HepG2 (cell line): ENCODE measurements around the gene ESPNL. TPM values are rescaled to one million over a fixed set of nuclear protein-coding genes. Genes with fewer than 3 reads are reported as not detected.

Experiments
- ATAC-seq: fragments of 200-7000 bp; cut with Tn5 transposase; 3 replicates; pipeline ENCODE4 v1.9.1; 2020; ENCODE audit warnings: mild to moderate bottlenecking, moderate library complexity
- BruUV-seq: library from RNA; stranded (reverse); fragments of 400-500 nt; replicated peaks from 2 replicates; lab custom pipeline; 2021; lab: Mats Ljungman, UMichigan
- CTCF ChIA-PET: fragments of 300-600 bp; formaldehyde crosslinking; extraction: SDS; loops from one replicate; lab custom pipeline; 2021; ENCODE audit warnings: low total read pairs, inconsistent platforms, low intra/inter-chr PET ratio; lab: Yijun Ruan, JAX
- POLR2A ChIA-PET: fragments of 350-600 bp; sonication (Branson Sonifier 250); formaldehyde crosslinking; loops from one replicate; lab custom pipeline; 2020; ENCODE audit warnings: antibody characterized with exemption, inconsistent platforms; lab: Yijun Ruan, JAX
- DNase-seq: peaks from one replicate; pipeline ENCODE4 v3.0.0-alpha.2; 2015; ENCODE audit warnings: low spot score
- FAIRE-seq: peaks from 3 replicates; lab custom pipeline; 2011; peaks lifted over from hg19 to GRCh38; lab: Jason Lieb, UNC
- H2AFZ ChIP-seq: one replicate; pipeline ENCODE4 v1.6.1; 2011; ENCODE audit warnings: low read length, inconsistent platforms
- H3K27ac ChIP-seq: fragments of 300-600 bp; 3 replicates; pipeline ENCODE4 v1.8.0; 2011; ENCODE audit warnings: mixed run types, mild to moderate bottlenecking, mixed read lengths, low read length, inconsistent platforms; ENCODE audit not compliant: insufficient read depth; ENCODE audit errors: extremely low read length
- H3K27me3 ChIP-seq, 2 experiments: fragments of 200-600 bp in 1 of 2; 2 replicates in 1 of 2; 3 replicates in 1 of 2; pipeline versions ENCODE4 v1.6.0 to v1.8.0; 2011; ENCODE audit warnings: low read length in 2 of 2, mild to moderate bottlenecking in 2 of 2, moderate library complexity in 2 of 2, inconsistent platforms in 1 of 2; ENCODE audit not compliant: insufficient read depth in 2 of 2, control insufficient read depth in 1 of 2
- H3K36me3 ChIP-seq, 2 experiments: fragments of 200-600 bp in 1 of 2; replicated peaks in 1 of 2; 2 replicates in 1 of 2; 3 replicates in 1 of 2; pipeline versions ENCODE4 v1.5.1 to v1.8.0; 2011; ENCODE audit warnings: low read length in 2 of 2, inconsistent platforms in 1 of 2; ENCODE audit not compliant: insufficient read depth in 2 of 2, control insufficient read depth in 1 of 2
- H3K4me1 ChIP-seq: 2 replicates; pipeline ENCODE4 v1.5.1; 2012; ENCODE audit warnings: low read length, inconsistent platforms; ENCODE audit not compliant: insufficient read depth
- H3K4me2 ChIP-seq: 2 replicates; pipeline ENCODE4 v1.6.0; 2011; ENCODE audit warnings: low read depth, low read length, inconsistent platforms
- H3K4me3 ChIP-seq, 3 experiments: fragments of 200-600 bp in 1 of 3; sonication (generic), shearing (Covaris generic) in 1 of 3; replicated peaks in 1 of 3; 2 replicates each; pipeline ENCODE4 v1.5.1; 2011 to 2016; ENCODE audit warnings: low read length in 3 of 3, inconsistent platforms in 2 of 3, low read depth in 2 of 3, mild to moderate bottlenecking in 2 of 3, control low read depth in 1 of 3, mixed read lengths in 1 of 3; ENCODE audit not compliant: insufficient read depth in 1 of 3
- H3K79me2 ChIP-seq: one replicate; pipeline ENCODE4 v1.6.1; 2011; ENCODE audit warnings: low read length, inconsistent platforms; ENCODE audit not compliant: insufficient read depth
- H3K9ac ChIP-seq: 2 replicates; pipeline ENCODE4 v1.6.0; 2011; ENCODE audit warnings: mild to moderate bottlenecking, low read depth, low read length, inconsistent platforms; ENCODE audit not compliant: insufficient read depth
- H3K9me3 ChIP-seq: 2 replicates; pipeline ENCODE4 v1.5.1; 2012; ENCODE audit warnings: mild to moderate bottlenecking, low read length
- H4K20me1 ChIP-seq: 2 replicates; pipeline ENCODE4 v1.6.0; 2011; ENCODE audit warnings: inconsistent platforms, mild to moderate bottlenecking, low read length, moderate library complexity; ENCODE audit not compliant: insufficient read depth
- DZIP1 ChIP-seq: sonication (generic); formaldehyde crosslinking; IDR thresholded peaks from 2 replicates; pipeline ENCODE4 v1.5.0; 2020; ENCODE audit warnings: mild to moderate bottlenecking, missing genetic modification reagents
- E2F5 ChIP-seq: sonication (generic); formaldehyde crosslinking; conservative IDR thresholded peaks from 2 replicates; pipeline ENCODE4 v1.4.0; 2020; ENCODE audit warnings: missing genetic modification reagents
- FOXO1 ChIP-seq: sonication (generic); formaldehyde crosslinking; IDR thresholded peaks from 2 replicates; pipeline ENCODE4 v1.4.0; 2020; ENCODE audit warnings: missing genetic modification reagents
- MLLT10 ChIP-seq: sonication (generic); formaldehyde crosslinking; IDR thresholded peaks from 2 replicates; pipeline ENCODE4 v1.4.0; 2020; ENCODE audit warnings: missing genetic modification reagents
- ZMYM4 ChIP-seq: sonication (generic); formaldehyde crosslinking; IDR thresholded peaks from 2 replicates; pipeline ENCODE4 v1.8.1; 2023; ENCODE audit warnings: mild to moderate bottlenecking, missing genetic modification reagents
- ZNF318 ChIP-seq: sonication (generic); formaldehyde crosslinking; IDR thresholded peaks from 2 replicates; pipeline ENCODE4 v1.4.0; 2020; ENCODE audit warnings: mild to moderate bottlenecking, missing genetic modification reagents
- ZNF331 ChIP-seq: sonication (generic); formaldehyde crosslinking; IDR thresholded peaks from 2 replicates; pipeline ENCODE4 v1.4.0; 2020; ENCODE audit warnings: missing genetic modification reagents
- ZNF597 ChIP-seq: sonication (generic); formaldehyde crosslinking; IDR thresholded peaks from 2 replicates; pipeline ENCODE4 v1.5.0; 2020; ENCODE audit warnings: missing genetic modification reagents
- ZNF792 ChIP-seq: IDR thresholded peaks from 2 replicates; pipeline ENCODE4 v1.6.1; 2016
- ZSCAN31 ChIP-seq: sonication (generic); formaldehyde crosslinking; IDR thresholded peaks from 2 replicates; pipeline ENCODE4 v1.5.0; 2020; ENCODE audit warnings: low read depth, mild to moderate bottlenecking, missing genetic modification reagents
- ZZZ3 ChIP-seq: sonication (generic); formaldehyde crosslinking; IDR thresholded peaks from 2 replicates; pipeline ENCODE4 v1.4.0; 2020; ENCODE audit warnings: missing genetic modification reagents, mild to moderate bottlenecking, borderline replicate concordance
- WGBS: methylation state at CpG from one replicate; pipeline ENCODE4 v1.1.6; 2017; ENCODE audit warnings: low lambda C conversion rate; 5-methylcytosine and 5-hydroxymethylcytosine counted together
- in situ Hi-C: cut with HindIII; loops from 2 replicates; pipeline ENCODE4 v1.10.0; 2017; ENCODE audit warnings: low pct_unique_long_range_greater_than_20kb; ENCODE audit not compliant: extremely low pct_ligation_motif_present
- intact Hi-C: fragments of 100-400 bp; cut with micrococcal nuclease; formaldehyde crosslinking; loops from one replicate; pipeline ENCODE4 v1.10.0; 2022; ENCODE audit not compliant: unreplicated experiment
- polyA plus RNA-seq, 8 experiments: library from polyadenylated mRNA; depleted of rRNA in 3 of 8; stranded (reverse) in 7 of 8; unstranded in 1 of 8; fragments of >200 nt; fragmentation: Illumina TruSeq in 4 of 8; extraction: Trizol in 4 of 8; gene quantifications; 2 replicates each; pipeline versions ENCODE4 v1.2.1 to v1.2.3, GENCODE V29; 2011 to 2016; ENCODE audit warnings: low read depth in 4 of 8, missing spikeins in 1 of 8, mixed read lengths in 1 of 8; ENCODE audit not compliant: insufficient read depth in 1 of 8
- total RNA-seq, 5 experiments: library from RNA; depleted of rRNA; stranded (reverse); fragments of >200 nt; fragmentation: Illumina TruSeq; extraction: Trizol; gene quantifications; 2 replicates each; pipeline ENCODE4 v1.2.3, GENCODE V29; 2016; ENCODE audit warnings: low read depth in 1 of 5

The ESPNL gene
- total and polyA plus RNA-seq, 2 of the 13 experiments (the other 11 are each of a cell fraction or from before 2014, with no cell fraction given), result 0.45 to 0.80 TPM

- no peak for TF ChIP-seq DZIP1 (CRISPR knock-in tag)
- TF ChIP-seq ZNF331 (CRISPR knock-in tag), result no peak
Observed at GRCh38 chr2:238144262-238144661, 44.1 kb downstream of the ESPNL start (continued).

GRCh38 chr2:238145046-238145445 is 44.9 kb downstream of the ESPNL start:
- POLR2A ChIA-PET, result no interaction called here
- intact Hi-C loops, result no loop called here
- TF ChIP-seq ZMYM4 (CRISPR knock-in tag) (no peak), ZNF597 (CRISPR knock-in tag) (no peak), ZSCAN31 (CRISPR knock-in tag) (no peak), E2F5 (CRISPR knock-in tag) (no peak), ZNF318 (CRISPR knock-in tag) (no peak), ZNF792 (CRISPR knock-in tag) (no peak), ZZZ3 (CRISPR knock-in tag) (no peak), MLLT10 (CRISPR knock-in tag) (no peak), FOXO1 (CRISPR knock-in tag) (no peak)

More at GRCh38 chr2:238145046-238145445, 44.9 kb downstream of the ESPNL start:
- no peak overlapping the region for H2AFZ ChIP-seq
- no peaks in the 10 kb centered on the region for H3K79me2 ChIP-seq
- H4K20me1 ChIP-seq, result no peaks in the 10 kb centered on the region
- H3K4me1 ChIP-seq, result peaks cover 20% of the 10 kb centered on the region
- WGBS, result 58% methylated on average over 5 of the region's 12 CpGs
- CTCF ChIA-PET, result no interaction called here
- no peaks in the 10 kb centered on the region for H3K36me3 ChIP-seq
- DNase-seq (no peak), FAIRE-seq (no peak), ATAC-seq (no peak)
- no peak overlapping the region for H3K4me3 ChIP-seq
- in situ Hi-C loops, result no loop called here
- no peaks in the 10 kb centered on the region for H3K9me3 ChIP-seq
- peaks cover 25 to 68% of the 10 kb centered on the region in 2 experiments for H3K27me3 ChIP-seq
- H3K27ac ChIP-seq, result no peak overlapping the region
- H3K4me2 ChIP-seq, result no peak overlapping the region
- BruUV-seq, result no TSS peak
- H3K9ac ChIP-seq, result no peak overlapping the region
